ENCODE measurements around the gene AMN. TPM values are rescaled to one million over a fixed set of nuclear protein-coding genes. Genes with fewer than 3 reads are reported as not detected.

AMN gene
- total and polyA plus RNA-seq, 9 of the 15 experiments (the other 6 are each of a cell fraction or from before 2014, with no cell fraction given): 0.04 to 0.14 TPM; not detected in 7

- in situ Hi-C loops (cut with MboI): loop anchor here (10.0 to 25.0 kb wide), 2 partner anchors 399 to 477 kb away; partner anchors contain the start of gene ANKRD9
- H3K27me3 ChIP-seq (ENCODE audit: control insufficient read depth in 2 of 2, insufficient read depth in 2 of 2, low read length in 2 of 2): no peaks in the 10 kb centered on the region
- TF ChIP-seq MEF2A (IDR thresholded peaks at IDR 0.05; ENCODE audit: control insufficient read depth, low read depth, low read length) (no peak), TFE3 (CRISPR knock-in tag; IDR thresholded peaks at IDR 0.05) (no peak), ZBED1 (IDR thresholded peaks at IDR 0.05) (no peak), MBD1 (CRISPR knock-in tag; IDR thresholded peaks at IDR 0.05) (no peak), DMBX1 (CRISPR knock-in tag; IDR thresholded peaks at IDR 0.05; ENCODE audit: borderline replicate concordance) (no peak), GTF2A2 (tag; IDR thresholded peaks at IDR 0.05) (no peak), MYBL2 (IDR thresholded peaks at IDR 0.05; ENCODE audit: low read depth) (no peak), MYBL2 (CRISPR knock-in tag; IDR thresholded peaks at IDR 0.05; ENCODE audit: borderline replicate concordance) (no peak), FOXA3 (CRISPR knock-in tag; conservative IDR thresholded peaks at IDR 0.05 in 1 of 2, IDR thresholded peaks at IDR 0.05 in 1 of 2) (no peak), DLX4 (CRISPR knock-in tag; IDR thresholded peaks at IDR 0.05) (no peak), FIP1L1 (IDR thresholded peaks at IDR 0.05; ENCODE audit: low read depth, low read length, poor library complexity, severe bottlenecking) (no peak), TBP (optimal IDR thresholded peaks at IDR 0.05; ENCODE audit: low read depth, low read length) (no peak), MTA3 (IDR thresholded peaks at IDR 0.05; ENCODE audit: borderline replicate concordance) (no peak), THRA (IDR thresholded peaks at IDR 0.05) (no peak), ZNF140 (CRISPR knock-in tag; IDR thresholded peaks at IDR 0.05) (no peak), RUNX1 (IDR thresholded peaks at IDR 0.05; ENCODE audit: low read depth) (no peak)
These were observed 10.9 kb upstream of the AMN start for GRCh38 chr14:102911541-102911951.

More at GRCh38 chr14:102911541-102911951, 10.9 kb upstream of the AMN start:
- peaks cover 0 to 23% of the 10 kb centered on the region in 2 experiments; a peak in 1 of 5 replicates for H3K4me1 ChIP-seq (replicated peaks in 1 of 2; ENCODE audit: control insufficient read depth in 2 of 2, insufficient read depth in 2 of 2, low read length in 2 of 2)
- FAIRE-seq: no peak
- WGBS (ENCODE audit: insufficient coverage, low coverage, missing lambda C conversion rate): 80% methylated on average over 11 of the region's 19 CpGs
- H3K9me3 ChIP-seq (replicated peaks; ENCODE audit: control insufficient read depth, insufficient read depth, low read depth, low read length): no peaks in the 10 kb centered on the region
- no peaks in the 10 kb centered on the region for H3K79me2 ChIP-seq (ENCODE audit: control insufficient read depth, insufficient read depth, low read length)
- BruUV-seq (replicated peaks): no TSS peak
- H3K36me3 ChIP-seq (ENCODE audit: control insufficient read depth, insufficient read depth, low read length): no peaks in the 10 kb centered on the region
- DNase-seq (ENCODE audit: extremely low read depth in 1 of 4, low spot score in 3 of 4): no peak
- no peak overlapping the region for H3K4me2 ChIP-seq (ENCODE audit: insufficient read depth, low read length)
- H4K20me1 ChIP-seq (replicated peaks; ENCODE audit: control insufficient read depth, insufficient read depth, low read length): no peaks in the 10 kb centered on the region
- no peak overlapping the region for H3K9ac ChIP-seq (ENCODE audit: insufficient read depth in 1 of 2, low read depth in 2 of 2, low read length in 2 of 2)
- intact Hi-C loops (cut with micrococcal nuclease): no loop called here
- H2AFZ ChIP-seq (ENCODE audit: low read depth, low read length): no peak overlapping the region
- H3K4me3 ChIP-seq: no peak overlapping the region
- no peak for ATAC-seq
- no peaks in the 10 kb centered on the region for H3K9me1 ChIP-seq (ENCODE audit: control insufficient read depth, insufficient read depth, low read length)
- no peak overlapping the region for H3K27ac ChIP-seq (ENCODE audit: extremely low read depth, low read depth, low read length)
- POLR2A ChIA-PET: no interaction called here
- CTCF ChIA-PET (ENCODE audit: low intra/inter-chr PET ratio): no interaction called here
